Kidney (tissue), 14 donors: ENCODE measurements around the gene FPR2. TPM values are rescaled to one million over a fixed set of nuclear protein-coding genes. Genes with fewer than 3 reads are reported as not detected.

Source experiments
- DNase-seq, 5 donors: peaks; one replicate each; pipeline ENCODE4 v3.0.0-alpha.2; 2013 to 2020
- FAIRE-seq: peaks from 2 replicates; lab custom pipeline; 2012; peaks lifted over from hg19 to GRCh38; lab: Jason Lieb, UNC
- H3K27ac ChIP-seq, 2 donors: one replicate each; pipeline ENCODE4 v1.7.0; 2013; ENCODE audit warnings: low read depth in 2 of 2, low read length in 2 of 2, inconsistent platforms in 1 of 2
- H3K27me3 ChIP-seq: one replicate; pipeline ENCODE4 v1.7.1; 2013; ENCODE audit warnings: low read length, inconsistent platforms; ENCODE audit not compliant: control insufficient read depth, insufficient read depth
- H3K36me3 ChIP-seq, 3 donors: one replicate each; pipeline versions ENCODE4 v1.7.0 to v1.7.1; 2013; ENCODE audit warnings: low read length in 3 of 3, control low read depth in 1 of 3, inconsistent platforms in 1 of 3; ENCODE audit not compliant: insufficient read depth in 3 of 3, control insufficient read depth in 2 of 3
- H3K4me1 ChIP-seq, 3 donors: one replicate each; pipeline versions ENCODE4 v1.7.0 to v1.7.1; 2013; ENCODE audit warnings: low read length in 3 of 3, inconsistent platforms in 1 of 3, low read depth in 1 of 3; ENCODE audit not compliant: control insufficient read depth in 2 of 3, insufficient read depth in 2 of 3
- H3K4me3 ChIP-seq, 3 donors: one replicate each; pipeline versions ENCODE4 v1.7.0 to v1.8.1; 2013; ENCODE audit warnings: low read length in 3 of 3, control low read depth in 1 of 3, inconsistent platforms in 1 of 3
- H3K9ac ChIP-seq, 3 donors: one replicate each; pipeline versions ENCODE4 v1.7.0 to v1.7.1; 2013; ENCODE audit warnings: low read length in 3 of 3, control low read depth in 1 of 3, inconsistent platforms in 1 of 3
- H3K9me3 ChIP-seq, 3 donors: one replicate each; pipeline versions ENCODE4 v1.7.0 to v1.7.1; 2013; ENCODE audit warnings: low read length in 3 of 3, control low read depth in 1 of 3, inconsistent platforms in 1 of 3; ENCODE audit not compliant: control insufficient read depth in 2 of 3, insufficient read depth in 1 of 3
- intact Hi-C: fragments of 100-400 bp; cut with DNase I; formaldehyde crosslinking; loops from one replicate; pipeline ENCODE4 v1.11.1; 2022
- polyA plus RNA-seq: library from polyadenylated mRNA; stranded (reverse); fragments of 350-450 nt; fragmentation: Illumina TruSeq; extraction: RNeasy Lipid Tissue Mini Kit (QIAGEN cat#74804); gene quantifications from one replicate; pipeline ENCODE4 v1.2.3, GENCODE V29; 2014; ENCODE audit warnings: low read depth, low replicate concordance; ENCODE audit not compliant: insufficient read depth
- total RNA-seq: library from RNA; stranded (reverse); fragmentation: NEBNext Ultra II Directional; extraction: Animal tissue kit (Norgen Biotek cat#: 25700); gene quantifications from one replicate; pipeline ENCODE4 v1.2.1, GENCODE V29; 2021
- TF ChIP-seq, protein P1 (sequence below): IDR thresholded peaks from 3 replicates; pipeline ENCODE4 v1.5.1; 2012; ENCODE audit warnings: mild to moderate bottlenecking, moderate library complexity, borderline replicate concordance; ENCODE audit not compliant: insufficient read depth; ENCODE audit errors: extremely low read depth
- donor health status: control.
- donor health status: control.
- donor health status: control.
- donor health status: control.
- donor health status: control.
- donor health status: DM: yes; HTN: yes; CAD: no.
- donor health status: Normal renal cell carcinoma (clear cell type).

The FPR2 gene
- total and polyA plus RNA-seq, 2 donors from 2014 or later = 2.3 TPM; not detected in 1

DNA sequence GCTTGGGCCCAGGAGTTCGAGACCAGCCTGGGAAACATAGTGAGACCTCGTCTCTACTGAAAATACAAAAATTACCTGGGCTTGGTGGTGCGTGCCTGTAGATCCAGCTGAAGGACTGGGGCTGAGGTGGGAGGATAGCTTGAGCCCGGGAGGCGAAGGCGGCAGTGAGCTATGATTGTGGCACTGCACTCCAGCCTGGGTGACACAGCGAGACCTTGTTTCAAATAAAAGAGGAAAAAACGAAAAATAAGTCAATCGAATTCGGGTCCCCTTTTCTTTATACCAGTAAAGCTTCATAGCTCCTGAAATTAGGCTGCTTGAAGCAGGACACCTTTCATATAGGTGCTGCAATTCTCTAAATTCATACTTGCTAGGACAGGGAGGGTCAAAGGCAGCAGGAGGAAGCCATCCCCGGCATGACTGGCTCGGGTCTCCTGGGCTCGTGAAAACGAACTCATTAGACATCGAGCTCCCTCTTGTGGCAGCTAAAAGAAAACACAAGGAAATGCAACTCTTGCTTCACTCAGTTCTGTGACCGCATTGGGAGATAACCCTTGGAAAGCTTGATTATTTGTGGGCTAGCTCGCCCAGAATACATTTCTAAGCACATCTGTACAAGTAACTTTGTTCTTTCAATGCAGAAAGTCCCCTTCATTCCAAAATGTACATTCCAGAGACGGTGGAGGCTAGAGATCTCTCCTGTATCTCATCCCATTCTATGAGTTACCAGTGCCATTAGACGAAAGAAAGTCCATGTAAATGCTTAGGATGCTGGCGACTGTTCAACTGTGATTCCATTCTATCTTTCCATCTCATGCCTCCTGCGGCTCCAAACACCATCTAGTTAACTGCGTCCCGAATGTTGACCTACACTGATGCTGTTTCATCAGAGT, 16.8 kb downstream of the FPR2 start:
- H3K27ac ChIP-seq = no peak overlapping the region

DNA sequence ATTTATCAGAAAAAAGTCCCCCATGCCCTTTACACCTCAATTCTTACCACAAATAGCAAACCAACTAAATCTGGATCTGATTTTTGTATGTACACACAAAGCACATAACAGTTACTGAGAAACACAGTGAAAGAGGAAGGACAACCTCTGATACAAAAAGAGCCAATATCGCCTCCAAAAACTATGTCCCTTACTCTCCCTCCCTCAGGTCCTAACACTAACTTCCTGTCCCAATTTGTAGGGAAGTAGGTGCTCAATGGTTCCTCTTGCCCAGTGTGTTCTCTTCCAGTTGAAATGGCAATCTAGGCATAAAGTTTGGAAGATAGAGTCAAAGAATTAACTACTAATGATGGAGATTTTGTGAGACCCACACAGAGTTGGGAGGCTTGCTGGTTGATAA, 18.2 kb downstream of the FPR2 start:
- FAIRE-seq = no peak
- Histone ChIP-seq H3K36me3 (no peaks in the 10 kb centered on the region), H3K27ac (no peak overlapping the region), H3K4me3 (no peak overlapping the region), H3K9me3 (no peaks in the 10 kb centered on the region), H3K9ac (no peak overlapping the region), H3K27me3 (no peaks in the 10 kb centered on the region), H3K4me1 (no peaks in the 10 kb centered on the region)
- intact Hi-C loops = no loop called here
- TF ChIP-seq, protein P1, sequence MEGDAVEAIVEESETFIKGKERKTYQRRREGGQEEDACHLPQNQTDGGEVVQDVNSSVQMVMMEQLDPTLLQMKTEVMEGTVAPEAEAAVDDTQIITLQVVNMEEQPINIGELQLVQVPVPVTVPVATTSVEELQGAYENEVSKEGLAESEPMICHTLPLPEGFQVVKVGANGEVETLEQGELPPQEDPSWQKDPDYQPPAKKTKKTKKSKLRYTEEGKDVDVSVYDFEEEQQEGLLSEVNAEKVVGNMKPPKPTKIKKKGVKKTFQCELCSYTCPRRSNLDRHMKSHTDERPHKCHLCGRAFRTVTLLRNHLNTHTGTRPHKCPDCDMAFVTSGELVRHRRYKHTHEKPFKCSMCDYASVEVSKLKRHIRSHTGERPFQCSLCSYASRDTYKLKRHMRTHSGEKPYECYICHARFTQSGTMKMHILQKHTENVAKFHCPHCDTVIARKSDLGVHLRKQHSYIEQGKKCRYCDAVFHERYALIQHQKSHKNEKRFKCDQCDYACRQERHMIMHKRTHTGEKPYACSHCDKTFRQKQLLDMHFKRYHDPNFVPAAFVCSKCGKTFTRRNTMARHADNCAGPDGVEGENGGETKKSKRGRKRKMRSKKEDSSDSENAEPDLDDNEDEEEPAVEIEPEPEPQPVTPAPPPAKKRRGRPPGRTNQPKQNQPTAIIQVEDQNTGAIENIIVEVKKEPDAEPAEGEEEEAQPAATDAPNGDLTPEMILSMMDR = no peak
- DNase-seq = no peak

More for the DNA sequence above, 16.8 kb downstream of the FPR2 start:
- H3K9me3 ChIP-seq = no peaks in the 10 kb centered on the region
- no peaks in the 10 kb centered on the region for H3K4me1 ChIP-seq
- H3K9ac ChIP-seq = no peak overlapping the region
- FAIRE-seq (peak; percentile 41), DNase-seq (peak; percentile 59 to 93 (median 73))
- H3K36me3 ChIP-seq = no peaks in the 10 kb centered on the region
- TF ChIP-seq, protein P1 = peak; percentile 65
- H3K4me3 ChIP-seq = no peak overlapping the region
- H3K27me3 ChIP-seq = no peaks in the 10 kb centered on the region
- intact Hi-C loops = no loop called here

DNA sequence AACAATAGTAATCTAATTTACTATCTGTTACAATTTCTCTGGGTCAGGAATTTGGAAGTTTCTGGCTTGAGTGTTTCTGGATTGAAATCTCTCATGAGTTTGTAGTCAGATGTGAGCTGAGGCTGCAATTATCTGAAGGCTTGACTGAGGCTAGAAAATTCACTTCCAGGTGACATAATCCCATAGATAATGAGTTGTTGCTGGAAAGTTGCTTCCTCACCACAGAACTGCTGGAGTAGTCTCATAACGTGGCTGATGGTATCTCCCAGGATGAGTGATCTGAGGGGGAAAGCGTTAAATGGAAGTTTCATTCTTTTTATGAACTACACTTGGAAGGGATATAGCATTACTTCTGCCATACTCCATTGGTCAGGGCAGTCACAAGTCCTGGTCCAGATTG, 18.7 kb downstream of the FPR2 start:
- no peak for FAIRE-seq
- H3K9me3 ChIP-seq = no peaks in the 10 kb centered on the region
- intact Hi-C loops = no loop called here
- TF ChIP-seq, protein P1 = no peak
- H3K9ac ChIP-seq = no peak overlapping the region
- H3K4me3 ChIP-seq = no peak overlapping the region
- no peaks in the 10 kb centered on the region for H3K36me3 ChIP-seq
- no peaks in the 10 kb centered on the region for H3K27me3 ChIP-seq
- no peak for DNase-seq
- H3K4me1 ChIP-seq = no peaks in the 10 kb centered on the region
- no peak overlapping the region for H3K27ac ChIP-seq
